ENCODE results near the gene LFNG.

LFNG gene

DNA sequence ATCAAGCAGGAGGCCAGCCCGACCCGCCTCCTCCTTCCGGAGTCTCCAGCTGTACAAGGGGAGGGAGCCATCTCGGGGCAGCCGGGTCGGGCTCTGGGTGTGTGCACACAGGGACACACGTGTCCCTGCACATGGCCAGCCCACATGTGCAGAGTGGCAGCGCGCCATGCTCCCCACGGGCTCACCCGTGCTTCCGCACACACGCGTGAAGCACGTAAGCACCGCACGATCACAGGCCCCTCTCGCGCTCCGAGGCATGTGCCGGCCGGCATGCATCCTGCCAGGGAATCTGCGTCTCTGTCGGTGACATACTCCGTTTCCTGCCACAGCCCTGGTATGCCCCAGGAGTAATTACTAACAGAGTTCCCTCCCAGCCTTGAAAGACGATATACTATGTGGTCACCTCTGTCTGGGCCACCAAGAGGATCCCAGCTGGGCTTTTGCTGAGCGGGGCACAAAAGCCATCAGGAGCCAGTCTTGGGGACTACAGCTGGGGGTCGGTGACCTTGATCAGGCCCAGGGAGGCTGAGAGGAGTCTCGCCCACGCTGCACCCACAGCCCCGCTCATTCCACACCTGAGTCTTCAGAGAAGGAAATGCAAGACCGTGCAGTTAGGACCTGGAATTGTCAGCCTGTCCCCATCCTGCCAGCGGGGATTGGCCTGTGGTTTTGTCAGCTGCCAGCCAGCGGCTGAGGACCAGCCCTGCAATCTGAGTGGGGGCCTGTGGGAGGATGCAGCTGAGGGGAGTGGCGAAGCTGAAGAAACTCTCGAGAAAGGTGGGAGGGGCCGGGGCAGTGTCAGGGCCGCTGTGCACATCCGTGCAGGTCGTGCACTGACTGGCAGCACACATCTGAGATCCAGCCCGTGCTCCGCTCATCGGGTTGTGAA lies 11.0 kb upstream of the LFNG start:
- TF ChIP-seq, protein P1, sequence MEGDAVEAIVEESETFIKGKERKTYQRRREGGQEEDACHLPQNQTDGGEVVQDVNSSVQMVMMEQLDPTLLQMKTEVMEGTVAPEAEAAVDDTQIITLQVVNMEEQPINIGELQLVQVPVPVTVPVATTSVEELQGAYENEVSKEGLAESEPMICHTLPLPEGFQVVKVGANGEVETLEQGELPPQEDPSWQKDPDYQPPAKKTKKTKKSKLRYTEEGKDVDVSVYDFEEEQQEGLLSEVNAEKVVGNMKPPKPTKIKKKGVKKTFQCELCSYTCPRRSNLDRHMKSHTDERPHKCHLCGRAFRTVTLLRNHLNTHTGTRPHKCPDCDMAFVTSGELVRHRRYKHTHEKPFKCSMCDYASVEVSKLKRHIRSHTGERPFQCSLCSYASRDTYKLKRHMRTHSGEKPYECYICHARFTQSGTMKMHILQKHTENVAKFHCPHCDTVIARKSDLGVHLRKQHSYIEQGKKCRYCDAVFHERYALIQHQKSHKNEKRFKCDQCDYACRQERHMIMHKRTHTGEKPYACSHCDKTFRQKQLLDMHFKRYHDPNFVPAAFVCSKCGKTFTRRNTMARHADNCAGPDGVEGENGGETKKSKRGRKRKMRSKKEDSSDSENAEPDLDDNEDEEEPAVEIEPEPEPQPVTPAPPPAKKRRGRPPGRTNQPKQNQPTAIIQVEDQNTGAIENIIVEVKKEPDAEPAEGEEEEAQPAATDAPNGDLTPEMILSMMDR (IDR thresholded peaks at IDR 0.05; ENCODE audit: insufficient read depth, missing control alignments): no peak
- FAIRE-seq: no peak

DNA sequence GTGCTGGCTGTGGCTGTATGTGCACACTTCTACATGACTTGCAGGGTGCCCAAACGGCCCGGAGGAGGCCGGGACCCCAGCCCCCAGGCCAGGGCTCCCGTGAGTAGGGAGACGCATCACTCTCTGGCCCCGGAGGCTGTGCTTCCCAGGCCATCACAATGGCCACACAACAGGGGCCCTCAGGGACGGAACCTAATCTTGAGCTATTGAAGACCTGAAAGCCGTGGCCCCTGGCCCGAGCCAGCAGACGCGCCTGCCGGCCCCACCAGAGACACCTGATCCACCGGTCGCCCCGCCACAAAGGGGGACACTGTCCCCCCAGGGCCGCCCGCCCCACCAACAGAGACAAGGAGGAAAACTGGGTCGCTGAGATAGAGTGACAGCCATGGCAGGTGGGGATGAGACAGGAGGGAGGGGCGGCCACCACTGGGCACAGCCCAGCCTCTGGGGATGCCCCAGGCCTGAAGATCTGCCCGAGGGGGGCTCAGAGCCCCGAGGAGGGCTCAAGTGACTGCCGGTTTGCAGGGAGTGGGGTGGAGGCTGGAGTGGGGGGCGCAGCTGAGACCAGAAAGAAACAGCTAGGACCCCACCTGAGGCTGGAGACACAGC lies 10.2 kb upstream of the LFNG start:
- TF ChIP-seq, protein P1 (IDR thresholded peaks at IDR 0.05; ENCODE audit: insufficient read depth, missing control alignments): no peak
- DNase-seq (ENCODE audit: insufficient read length, low spot score) (no peak), FAIRE-seq (no peak)

More for the DNA sequence above, 11.0 kb upstream of the LFNG start:
- no peak for DNase-seq (ENCODE audit: insufficient read length, low spot score)

DNA sequence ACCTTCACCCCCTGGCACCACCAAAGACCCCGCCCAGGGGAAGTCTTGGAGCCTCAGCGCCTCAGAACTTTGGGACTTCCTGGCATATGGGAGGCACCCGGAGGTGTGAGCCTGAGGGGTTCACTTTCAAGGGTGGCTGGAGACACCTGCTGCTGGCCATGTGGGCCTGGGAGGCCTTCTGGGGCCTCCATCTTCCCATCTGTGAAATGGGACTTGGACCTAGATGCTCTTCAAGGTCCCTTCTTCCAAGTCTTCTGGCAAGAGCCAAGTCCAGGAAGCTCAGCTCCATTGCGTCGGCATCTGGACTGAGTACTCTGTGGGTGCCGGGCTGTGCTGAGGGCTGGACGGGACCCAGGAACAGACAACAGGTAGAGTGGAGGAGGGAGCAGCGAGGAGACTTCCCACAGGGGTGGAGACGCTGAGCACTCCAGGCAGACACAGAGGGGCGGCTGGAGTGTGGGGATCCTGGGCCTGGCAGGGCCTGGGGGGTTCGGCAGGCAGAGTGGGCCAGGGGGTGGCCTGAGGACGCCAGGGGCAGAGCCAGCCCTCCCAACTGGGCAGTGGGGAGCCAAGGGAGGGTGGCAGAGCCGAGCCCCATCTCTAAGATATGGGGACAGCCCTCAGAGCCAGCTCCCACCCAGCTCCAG lies 9.3 kb upstream of the LFNG start:
- TF ChIP-seq, protein P1 (IDR thresholded peaks at IDR 0.05; ENCODE audit: insufficient read depth, missing control alignments): no peak
- DNase-seq (ENCODE audit: insufficient read length, low spot score): no peak
- no peak for FAIRE-seq

DNA sequence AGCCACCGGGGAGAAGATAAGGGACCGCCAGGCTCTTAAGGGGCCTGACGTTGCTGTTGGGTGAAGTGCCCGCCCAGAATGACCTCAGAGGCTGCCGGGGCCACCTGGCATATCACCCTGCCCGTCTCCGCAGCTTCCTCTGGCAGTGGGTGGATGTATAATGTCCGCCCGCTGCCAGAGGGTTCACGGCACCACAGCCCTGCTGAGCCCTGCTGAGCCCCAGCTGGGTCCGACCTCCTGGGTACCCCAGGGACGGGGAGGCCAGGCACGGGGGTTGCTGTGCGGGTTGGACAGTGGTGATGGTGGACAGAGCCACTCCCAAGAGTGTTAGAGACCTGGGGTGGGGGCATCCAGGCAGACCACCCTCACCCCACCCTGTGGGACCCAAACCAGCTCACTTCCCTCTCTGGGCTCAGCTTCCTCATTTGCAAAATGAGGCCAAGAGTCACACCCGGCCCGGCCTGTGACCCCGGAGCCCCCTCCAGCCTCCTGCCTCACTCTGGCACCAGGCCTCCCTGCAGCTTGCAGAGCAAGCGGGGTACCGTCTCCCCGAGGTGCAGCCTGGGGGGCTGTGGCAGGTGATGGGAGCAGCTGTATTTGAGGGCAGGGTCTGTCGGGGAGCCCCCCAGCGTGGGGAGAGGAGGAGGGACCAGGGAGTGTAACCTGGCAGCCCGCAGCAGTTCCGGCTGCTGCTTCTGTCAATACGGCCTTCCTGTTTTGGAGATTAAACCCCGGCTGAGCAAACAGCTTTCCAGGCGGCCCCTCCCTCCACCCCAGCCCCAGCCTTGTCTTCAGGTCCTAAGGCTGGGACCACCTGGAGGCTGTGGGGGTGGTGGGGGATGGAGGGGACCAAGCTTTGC lies 8.4 kb upstream of the LFNG start:
- TF ChIP-seq, protein P1 (IDR thresholded peaks at IDR 0.05; ENCODE audit: insufficient read depth, missing control alignments): no peak
- FAIRE-seq (no peak), DNase-seq (ENCODE audit: insufficient read length, low spot score) (peak; percentile 72)

DNA sequence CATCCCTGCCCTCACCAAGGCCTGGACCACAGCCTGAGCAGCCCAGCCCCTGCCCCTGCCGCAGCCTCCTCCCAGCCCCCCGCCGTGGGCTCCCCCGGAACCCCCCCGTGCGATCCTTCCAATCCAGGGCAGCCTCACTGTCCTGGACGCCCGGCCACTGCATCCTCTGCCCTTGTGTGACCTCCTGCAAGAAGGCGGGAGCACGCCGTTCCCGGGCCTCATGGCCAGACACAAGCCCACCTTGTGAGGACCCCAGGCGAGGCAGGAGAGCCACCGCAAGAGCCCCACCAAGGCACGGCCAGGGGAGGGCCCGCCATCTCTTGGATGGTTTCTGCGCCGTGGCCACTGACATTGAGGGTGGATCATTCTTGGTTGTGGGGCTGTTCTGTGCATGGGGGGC lies 7.8 kb upstream of the LFNG start:
- FAIRE-seq (no peak), DNase-seq (ENCODE audit: insufficient read length, low spot score) (no peak)
- TF ChIP-seq, protein P1 (IDR thresholded peaks at IDR 0.05; ENCODE audit: insufficient read depth, missing control alignments): no peak

DNA sequence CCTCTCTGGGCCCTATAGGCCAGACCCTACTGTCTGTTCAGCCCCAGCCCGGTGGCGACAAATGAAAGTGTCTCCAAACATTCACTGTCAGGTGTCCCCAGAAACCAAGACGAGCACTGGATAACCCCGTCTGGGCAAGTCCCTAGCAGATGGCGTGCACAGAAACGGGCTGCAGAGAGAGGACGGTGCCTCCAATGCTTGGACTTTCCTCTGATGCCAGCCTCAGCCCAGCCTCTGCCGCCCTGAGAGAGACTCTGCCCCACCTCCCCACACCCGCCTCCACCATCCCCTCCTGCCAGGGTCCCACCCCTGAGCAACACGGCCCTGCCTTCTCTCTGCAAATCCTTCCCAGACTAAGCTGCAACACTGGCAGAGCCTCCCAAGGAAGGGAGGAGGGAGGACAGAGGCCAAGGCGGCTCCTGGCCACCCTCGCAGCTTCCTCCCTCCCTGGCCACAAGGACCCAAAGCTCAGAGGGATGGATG lies 7.4 kb upstream of the LFNG start:
- TF ChIP-seq, protein P1 (IDR thresholded peaks at IDR 0.05; ENCODE audit: insufficient read depth, missing control alignments): no peak
- no peak for FAIRE-seq
- DNase-seq (ENCODE audit: insufficient read length, low spot score): peak; percentile 64

Data from D721Med (cell line).